ENCODE results near the gene AGAP3.

AGAP3 gene

GRCh38 chr7:151189038-151189437 lies 102.8 kb downstream of the AGAP3 start:
- DNase-seq, result no peak

- no peak for DNase-seq
Measured at GRCh38 chr7:151191544-151191943, 105.3 kb downstream of the AGAP3 start.

GRCh38 chr7:151192002-151192539 lies 105.8 kb downstream of the AGAP3 start:
- no peak for DNase-seq

DNA sequence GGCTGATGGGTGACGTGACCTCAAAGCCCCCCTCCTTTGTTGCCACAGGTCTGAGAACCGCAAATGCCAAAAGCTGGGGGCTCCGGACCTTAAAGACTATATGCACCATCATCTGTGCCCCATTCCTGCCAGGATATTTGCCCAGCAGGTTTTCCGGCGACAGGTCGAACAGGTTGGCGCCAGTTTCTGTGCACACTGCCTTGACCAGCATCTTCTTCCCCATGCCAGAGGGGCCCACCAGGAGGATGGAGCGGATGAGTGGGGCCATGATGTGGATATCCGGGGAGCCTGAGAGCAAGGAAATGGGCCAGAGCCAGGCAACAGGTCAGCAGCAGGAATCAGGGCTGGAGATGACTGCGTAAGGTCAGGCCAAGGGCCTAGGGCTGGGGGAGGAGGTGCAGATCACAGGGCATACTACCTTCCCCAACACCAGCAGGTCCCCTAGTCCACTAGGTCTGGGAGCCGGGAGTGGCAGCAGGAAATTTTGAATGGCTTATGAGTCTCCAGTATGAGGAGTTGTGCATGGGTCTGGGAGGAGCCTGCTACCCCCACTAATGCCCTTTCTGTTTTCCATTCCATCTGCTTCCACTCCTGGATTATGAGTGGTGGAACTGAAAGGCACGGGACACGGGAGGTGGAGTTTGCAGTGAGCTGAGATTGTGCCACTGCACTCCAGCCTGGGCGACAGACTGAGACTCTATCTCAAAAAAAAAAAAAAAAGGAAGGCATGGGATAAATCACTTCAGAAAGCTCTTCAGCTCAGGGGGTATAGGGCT lies 107.1 kb downstream of the AGAP3 start:
- no peak for DNase-seq

Data from activated CD8-positive, alpha-beta memory T cell treated with anti-CD3 and anti-CD28 coated beads for 24 hours (primary cell).